HG03064 (cell line): Measurements from ENCODE around the gene RNF5.
A peak's percentile ranks its signal among the peaks of the same experiment; 100 is the strongest.
"Not testable (repeated sequence)": the region's sequence is repeated elsewhere in the genome, so short reads cannot be mapped to it uniquely, and the experiment has no call there.

Experiments
- ATAC-seq: cut with Tn5 transposase; IDR thresholded peaks from one replicate; pipeline ENCODE4 v1.9.1; 2021; ENCODE audit warnings: low read depth; ENCODE audit not compliant: unreplicated experiment

Gene RNF5

DNA sequence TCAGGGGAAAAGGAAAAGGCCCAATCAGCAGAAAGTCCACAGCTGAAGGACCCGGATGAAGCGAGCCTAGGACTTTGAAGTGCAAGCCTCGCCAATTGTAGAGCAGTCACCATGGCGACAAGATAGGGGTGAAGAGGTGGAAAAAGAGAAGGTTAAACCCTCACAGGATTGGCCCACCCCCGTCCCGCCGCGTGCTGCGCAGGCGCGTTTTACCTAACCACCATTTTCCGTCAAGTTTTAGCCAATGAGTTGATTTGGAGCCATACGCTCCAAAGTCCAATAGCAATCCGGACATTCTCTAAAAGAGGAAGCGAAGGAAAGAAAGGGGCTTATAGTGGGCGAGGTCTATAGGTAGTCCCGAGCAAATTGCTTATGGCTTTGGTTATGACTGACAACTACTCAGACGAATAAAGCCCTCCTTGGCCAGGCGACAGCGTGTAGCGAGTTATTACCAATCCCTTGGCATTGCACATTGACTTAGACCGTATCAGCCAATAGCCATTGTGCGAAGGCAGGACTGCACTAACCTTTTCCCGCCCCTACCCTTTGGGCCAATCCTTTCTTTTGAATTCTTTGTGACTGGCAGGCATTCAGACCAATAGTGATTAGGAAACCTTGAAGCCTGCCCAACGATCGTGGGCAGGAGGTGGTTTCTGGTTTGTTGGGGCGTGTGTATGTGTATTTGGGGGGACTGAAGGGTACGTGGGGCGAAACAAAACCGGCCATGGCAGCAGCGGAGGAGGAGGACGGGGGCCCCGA is at the start of gene RNF5:
RNF5 (plus strand) TSS at position 618 of the 759 bp plus-strand sequence; CDS start at position 725, 107 bp downstream.
- ATAC-seq, result peak; percentile 86

GRCh38 chr6:32128751-32129296 is 49.4 kb upstream of the RNF5 start:
- no peak for ATAC-seq

DNA sequence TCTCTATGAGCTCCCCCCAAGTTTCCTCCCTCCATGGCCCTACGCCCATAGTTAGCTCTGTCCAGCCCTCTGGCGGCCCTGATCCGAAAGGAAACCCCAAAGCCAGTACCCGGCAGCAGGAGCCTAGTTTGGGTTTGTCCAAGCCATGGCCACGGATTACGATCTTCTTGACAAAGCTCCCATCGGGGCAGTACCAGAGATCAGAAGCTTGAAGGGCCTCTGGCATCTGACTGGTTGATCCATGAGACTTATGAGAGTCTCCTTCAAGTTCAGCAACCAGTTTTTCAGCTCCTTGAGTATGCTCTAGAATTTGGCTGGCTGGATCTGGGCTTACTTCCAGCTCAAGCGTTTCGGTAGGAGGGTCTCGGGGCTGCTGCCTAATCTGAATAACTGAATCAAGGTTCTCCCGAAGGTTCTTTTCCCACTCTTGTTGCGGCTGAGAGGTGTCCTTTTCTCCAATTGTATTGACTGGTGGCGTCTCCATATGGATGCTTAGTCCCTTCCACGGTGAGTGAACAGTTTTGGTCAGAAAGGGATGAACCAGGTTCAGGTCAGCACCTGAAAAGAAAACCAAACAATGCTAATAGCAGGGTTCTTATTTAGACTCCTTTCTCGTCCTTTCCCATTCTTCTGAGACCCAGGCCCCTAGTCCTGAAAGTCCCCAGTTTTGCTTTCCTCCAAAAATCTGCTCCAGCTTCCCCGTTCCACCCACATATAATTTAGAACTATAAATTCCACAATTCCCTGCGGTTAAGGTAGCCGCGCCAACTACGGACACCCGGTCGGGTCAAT is 48.7 kb upstream of the RNF5 start:
- no peak for ATAC-seq

DNA sequence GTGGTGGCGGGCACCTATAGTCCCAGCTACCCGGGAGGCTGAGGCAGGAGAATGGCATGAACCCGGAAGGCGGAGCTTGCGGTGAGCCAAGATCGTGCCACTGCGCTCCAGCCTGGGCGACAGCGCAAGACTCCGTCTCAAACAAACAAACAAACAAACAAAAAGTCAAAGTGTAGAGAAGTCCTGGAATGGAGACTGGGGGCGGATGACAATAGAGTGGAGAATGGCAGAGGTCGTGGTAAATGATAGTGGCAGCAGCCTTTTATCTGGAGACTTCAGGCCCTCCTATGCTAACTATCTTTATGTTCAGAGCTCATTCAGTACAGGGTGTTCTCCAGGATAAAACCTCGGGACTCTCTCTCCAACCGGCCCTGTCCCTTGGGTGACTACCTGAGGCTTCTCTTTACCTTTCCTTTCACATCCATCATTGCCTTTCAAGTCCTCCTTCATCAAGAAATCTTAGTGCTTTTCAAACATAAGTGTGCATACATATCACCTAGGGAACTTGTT is 46.7 kb upstream of the RNF5 start:
- no peak for ATAC-seq

DNA sequence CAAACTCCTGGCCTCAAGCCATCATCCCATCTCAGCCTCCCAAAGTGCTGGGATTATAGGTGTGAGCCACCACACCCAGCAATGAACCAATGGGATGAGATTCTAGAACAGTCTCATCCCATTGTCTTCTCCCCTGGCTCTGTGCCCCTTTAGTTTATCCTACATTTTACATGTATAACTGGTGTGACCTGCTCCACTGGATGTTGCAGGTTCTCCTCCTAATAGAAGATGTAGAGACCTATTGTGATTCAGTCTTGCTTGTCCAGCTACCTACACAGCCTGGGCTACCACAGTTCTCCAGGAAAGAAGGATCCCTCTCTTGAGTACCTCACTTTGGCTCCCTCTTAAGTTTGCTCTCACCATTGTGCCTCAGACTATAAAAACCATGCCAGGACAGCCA is 46.1 kb upstream of the RNF5 start:
- no peak for ATAC-seq

DNA sequence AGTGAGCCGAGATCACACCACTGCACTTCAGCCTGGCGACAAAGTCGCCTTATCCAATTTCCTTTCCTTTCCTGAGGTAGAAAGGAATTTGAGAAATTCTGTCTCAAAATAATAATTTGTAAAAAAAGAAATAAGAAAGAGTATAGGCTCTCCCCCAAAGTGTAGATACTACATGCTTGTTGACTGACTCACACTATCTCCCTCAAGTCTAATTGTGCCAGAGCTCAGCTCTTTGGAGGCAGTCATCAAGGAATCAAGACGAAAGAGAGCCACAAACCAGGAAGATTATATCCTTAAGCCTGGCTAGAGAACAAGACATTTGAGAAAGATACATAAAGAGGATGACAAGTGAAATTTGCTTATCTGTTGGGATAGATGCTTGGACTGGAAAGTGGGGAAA is 44.4 kb upstream of the RNF5 start:
- ATAC-seq, result no peak

DNA sequence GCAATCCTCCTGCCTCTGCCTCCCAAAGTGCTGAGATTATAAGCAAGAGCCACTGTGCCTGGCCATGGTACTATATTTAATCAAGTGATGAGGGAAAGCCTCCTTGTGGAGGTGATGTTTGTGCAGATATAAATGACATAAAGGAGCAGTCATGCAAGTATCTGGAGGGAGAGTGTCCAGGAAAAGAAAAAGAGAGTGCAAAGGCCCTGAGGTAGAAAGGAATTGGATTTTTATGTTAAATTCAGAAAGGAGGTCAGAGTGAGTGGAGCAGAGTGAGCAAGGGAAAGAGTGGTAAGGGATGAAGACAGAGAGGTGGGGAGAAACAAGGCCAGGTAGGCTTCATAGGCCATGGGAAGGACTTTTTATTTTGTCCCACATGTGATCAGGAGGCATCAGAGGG is 40.8 kb upstream of the RNF5 start:
- no peak for ATAC-seq

DNA sequence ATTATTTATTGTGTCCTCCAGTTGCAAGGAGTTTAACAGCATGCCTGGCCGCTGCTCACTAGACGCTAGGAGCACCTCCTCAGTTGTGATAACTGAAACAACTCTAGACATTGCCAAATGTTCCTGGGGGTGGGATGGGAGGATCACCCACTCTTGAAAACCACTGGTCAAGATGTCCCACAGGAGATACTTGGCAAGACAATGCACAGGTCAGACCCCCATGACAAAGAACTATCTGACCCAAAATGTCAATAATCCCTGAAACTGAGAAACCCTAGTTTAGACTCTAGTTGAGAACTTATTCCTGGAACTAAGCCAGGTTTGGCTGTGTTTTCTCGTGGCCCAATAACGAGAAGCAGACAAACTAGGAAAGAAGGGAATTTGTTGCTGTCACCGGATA is 38.6 kb upstream of the RNF5 start:
- ATAC-seq, result no peak

- no peak for ATAC-seq
Measured at GRCh38 chr6:32140420-32141046, 37.7 kb upstream of the RNF5 start.

DNA sequence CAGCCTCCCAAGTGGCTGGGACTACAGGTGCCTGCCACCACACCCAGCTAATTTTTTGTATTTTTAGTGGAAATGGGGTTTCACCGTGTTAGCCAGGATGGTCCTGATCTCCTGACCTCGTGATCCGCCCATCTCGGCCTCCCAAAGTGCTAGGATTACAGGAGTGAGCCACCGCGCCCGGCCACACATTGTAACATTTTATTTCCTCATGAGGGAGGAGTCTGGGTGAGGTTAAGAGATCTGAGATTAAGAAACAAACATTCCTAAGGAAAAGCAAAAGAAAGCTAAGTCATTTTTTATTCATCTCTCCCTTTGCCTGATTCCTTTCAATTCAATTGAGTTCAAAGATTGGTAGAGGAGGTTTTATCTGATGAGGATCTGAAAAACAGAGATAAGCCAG is 34.0 kb upstream of the RNF5 start:
- ATAC-seq, result not testable (repeated sequence)

- ATAC-seq, result no peak
Measured at GRCh38 chr6:32146287-32146686, 31.9 kb upstream of the RNF5 start.

DNA sequence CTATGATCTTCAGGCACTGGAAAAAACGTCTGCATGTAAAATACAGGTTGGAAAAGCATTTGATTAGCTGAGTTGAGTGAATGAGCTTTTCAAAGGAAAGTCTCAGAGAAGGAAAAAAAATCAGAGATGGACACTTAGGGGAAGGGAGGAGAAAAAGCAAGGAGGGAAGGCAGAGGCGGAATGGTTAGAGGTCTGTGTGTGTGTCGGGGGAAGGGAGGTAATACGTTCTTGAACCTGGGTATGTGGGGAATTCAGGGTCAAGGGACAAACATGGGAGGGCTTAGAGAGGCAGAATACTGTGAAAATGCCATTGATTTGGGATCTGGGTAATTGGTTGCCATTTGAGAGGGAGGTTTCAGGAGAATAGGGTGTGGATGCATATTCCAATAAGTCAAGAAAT is 31.5 kb upstream of the RNF5 start:
- no peak for ATAC-seq

DNA sequence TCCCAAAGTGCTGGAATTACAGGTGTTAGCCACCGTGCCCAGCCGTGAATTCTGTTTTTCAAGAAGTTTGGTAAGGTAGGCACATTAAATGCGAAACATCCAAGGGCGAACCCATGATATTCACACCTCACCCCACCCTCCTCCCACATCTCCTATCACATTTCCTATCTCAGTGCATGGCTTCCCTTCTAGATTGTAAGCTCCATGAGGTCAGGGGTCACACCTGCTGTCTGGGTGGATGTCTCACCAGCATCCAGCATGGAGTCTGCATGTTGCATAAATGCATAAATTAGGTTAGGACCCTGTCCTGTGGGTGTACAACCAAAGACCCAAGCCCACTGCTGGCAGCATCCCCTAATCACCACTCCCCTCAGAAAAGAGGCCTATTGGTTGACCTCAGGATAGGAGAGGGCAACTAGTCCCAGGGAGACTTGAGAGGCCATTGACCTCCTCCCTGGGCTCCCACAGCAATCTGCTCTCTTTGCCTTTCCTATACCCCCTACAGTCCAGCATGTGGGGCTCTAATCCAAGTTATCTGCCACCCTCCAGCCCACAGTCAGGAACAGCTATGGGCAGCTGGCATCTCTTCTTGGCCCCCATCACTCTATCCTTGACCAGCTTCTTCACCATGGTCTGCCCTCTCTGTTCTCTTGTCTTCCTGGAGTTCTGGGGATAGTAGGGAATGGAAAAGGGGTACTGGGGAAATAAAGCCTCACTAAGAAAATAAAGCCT is 30.6 kb upstream of the RNF5 start:
- no peak for ATAC-seq

- ATAC-seq, result no peak
Measured at GRCh38 chr6:32148289-32149091, 29.7 kb upstream of the RNF5 start.

- ATAC-seq, result no peak
Measured at GRCh38 chr6:32149092-32149755, 29.0 kb upstream of the RNF5 start.

- no peak for ATAC-seq
Measured at GRCh38 chr6:32149932-32150870, 28.0 kb upstream of the RNF5 start.

GRCh38 chr6:32151181-32151862 is 26.9 kb upstream of the RNF5 start:
- ATAC-seq, result no peak
